ENCODE results near the gene OR51B6.

GRCh38 chr11:5398936-5399335 lies 47.6 kb downstream of the OR51B6 start:
- TF ChIP-seq EZH2 (IDR thresholded peaks at IDR 0.05; ENCODE audit: insufficient read depth, poor library complexity, severe bottlenecking) (no peak), EZH2phosphoT487 (IDR thresholded peaks at IDR 0.05; ENCODE audit: insufficient read depth, low read depth) (no peak)

Data from GM23248 (cell line).